ENCODE measurements around the gene EYA4. TPM values are rescaled to one million over a fixed set of nuclear protein-coding genes. Genes with fewer than 3 reads are reported as not detected.

The EYA4 gene
- total RNA-seq, 1 donor from 2014 or later = 1.6 TPM

DNA sequence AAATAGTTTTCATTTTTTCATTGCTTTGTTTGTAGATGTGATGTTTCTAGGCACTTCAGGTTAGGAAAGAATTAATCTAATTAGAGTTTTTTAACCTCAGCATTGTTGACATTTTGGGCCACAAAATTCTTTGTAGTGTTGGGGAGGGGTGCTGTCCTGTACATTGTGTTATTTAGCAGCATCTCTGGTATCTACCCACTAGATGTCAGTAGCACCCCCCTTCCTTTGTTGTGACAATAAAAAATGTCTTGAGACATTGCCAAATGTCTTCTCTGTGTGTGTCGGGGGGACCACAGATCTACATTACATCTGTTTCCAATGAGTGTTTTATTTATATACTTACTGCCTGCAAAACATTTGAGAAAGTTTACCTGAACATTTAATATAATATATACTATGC lies 45.6 kb downstream of the EYA4 start:
- peak; percentile 8 for DNase-seq (ENCODE audit: low read depth)
- Histone ChIP-seq H3K4me1 (ENCODE audit: insufficient read depth, low read length) (no peaks in the 10 kb centered on the region), H3K4me3 (ENCODE audit: insufficient read depth, low read depth, low read length) (no peak overlapping the region), H3K36me3 (ENCODE audit: insufficient read depth, low read length) (no peaks in the 10 kb centered on the region), H3K79me2 (ENCODE audit: insufficient read depth, low read length) (no peaks in the 10 kb centered on the region), H3K9me3 (ENCODE audit: insufficient read depth, low read depth, low read length) (no peaks in the 10 kb centered on the region), H3K4me2 (ENCODE audit: low read length) (no peak overlapping the region), H4K20me1 (ENCODE audit: insufficient read depth, low read length) (no peaks in the 10 kb centered on the region), H2AFZ (ENCODE audit: low read depth, low read length) (no peak overlapping the region), H3K27ac (ENCODE audit: low read depth, low read length) (no peak overlapping the region), H3K9ac (ENCODE audit: low read length) (no peak overlapping the region), H3K27me3 (ENCODE audit: insufficient read depth, low read length) (no peaks in the 10 kb centered on the region)
- TF ChIP-seq EZH2 (IDR thresholded peaks at IDR 0.05; ENCODE audit: insufficient read depth, low read length) = no peak
- TF ChIP-seq, protein P1, sequence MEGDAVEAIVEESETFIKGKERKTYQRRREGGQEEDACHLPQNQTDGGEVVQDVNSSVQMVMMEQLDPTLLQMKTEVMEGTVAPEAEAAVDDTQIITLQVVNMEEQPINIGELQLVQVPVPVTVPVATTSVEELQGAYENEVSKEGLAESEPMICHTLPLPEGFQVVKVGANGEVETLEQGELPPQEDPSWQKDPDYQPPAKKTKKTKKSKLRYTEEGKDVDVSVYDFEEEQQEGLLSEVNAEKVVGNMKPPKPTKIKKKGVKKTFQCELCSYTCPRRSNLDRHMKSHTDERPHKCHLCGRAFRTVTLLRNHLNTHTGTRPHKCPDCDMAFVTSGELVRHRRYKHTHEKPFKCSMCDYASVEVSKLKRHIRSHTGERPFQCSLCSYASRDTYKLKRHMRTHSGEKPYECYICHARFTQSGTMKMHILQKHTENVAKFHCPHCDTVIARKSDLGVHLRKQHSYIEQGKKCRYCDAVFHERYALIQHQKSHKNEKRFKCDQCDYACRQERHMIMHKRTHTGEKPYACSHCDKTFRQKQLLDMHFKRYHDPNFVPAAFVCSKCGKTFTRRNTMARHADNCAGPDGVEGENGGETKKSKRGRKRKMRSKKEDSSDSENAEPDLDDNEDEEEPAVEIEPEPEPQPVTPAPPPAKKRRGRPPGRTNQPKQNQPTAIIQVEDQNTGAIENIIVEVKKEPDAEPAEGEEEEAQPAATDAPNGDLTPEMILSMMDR (IDR thresholded peaks at IDR 0.05; ENCODE audit: insufficient read depth, low read depth, low read length) = peak; percentile 44
- no peak for FAIRE-seq
- Mint-ChIP-seq H3K4me3 (ENCODE audit: unreplicated experiment) (no peak overlapping the region), H3K36me3 (ENCODE audit: low read depth, unreplicated experiment) (no peaks in the 10 kb centered on the region), H3K27ac (ENCODE audit: unreplicated experiment) (no peak overlapping the region), H3K9me3 (ENCODE audit: unreplicated experiment) (no peaks in the 10 kb centered on the region), H3K27me3 (ENCODE audit: low read depth, unreplicated experiment) (peaks cover 3% of the 10 kb centered on the region), H3K4me1 (ENCODE audit: low read depth, unreplicated experiment) (no peaks in the 10 kb centered on the region)

DNA sequence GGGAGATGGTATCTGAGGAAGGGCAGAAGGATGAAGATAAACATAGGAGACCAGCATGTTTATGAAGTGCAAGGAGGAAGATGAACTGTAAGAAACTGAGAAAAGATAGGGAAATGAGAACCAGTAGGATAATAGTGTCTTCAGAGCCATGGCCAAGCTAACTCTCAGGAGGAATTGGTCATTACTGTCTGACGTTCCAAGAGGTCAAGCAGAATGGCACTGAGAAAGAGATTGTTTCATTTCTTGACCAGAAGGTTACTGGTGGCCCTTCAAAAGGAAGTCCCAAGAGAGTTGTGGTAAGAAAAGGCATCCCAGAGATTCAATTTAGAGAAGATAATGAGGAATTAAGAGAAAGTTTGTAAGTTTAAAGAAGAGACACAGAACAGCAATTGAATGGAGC lies 47.5 kb downstream of the EYA4 start:
- Histone ChIP-seq H2AFZ (ENCODE audit: low read depth, low read length) (no peak overlapping the region), H3K9me3 (ENCODE audit: insufficient read depth, low read depth, low read length) (no peaks in the 10 kb centered on the region), H3K79me2 (ENCODE audit: insufficient read depth, low read length) (no peaks in the 10 kb centered on the region), H4K20me1 (ENCODE audit: insufficient read depth, low read length) (no peaks in the 10 kb centered on the region), H3K36me3 (ENCODE audit: insufficient read depth, low read length) (no peaks in the 10 kb centered on the region), H3K9ac (ENCODE audit: low read length) (no peak overlapping the region), H3K27ac (ENCODE audit: low read depth, low read length) (no peak overlapping the region), H3K4me1 (ENCODE audit: insufficient read depth, low read length) (no peaks in the 10 kb centered on the region), H3K4me2 (ENCODE audit: low read length) (no peak overlapping the region), H3K4me3 (ENCODE audit: insufficient read depth, low read depth, low read length) (no peak overlapping the region), H3K27me3 (ENCODE audit: insufficient read depth, low read length) (no peaks in the 10 kb centered on the region)
- Mint-ChIP-seq H3K4me1 (ENCODE audit: low read depth, unreplicated experiment) (no peaks in the 10 kb centered on the region), H3K36me3 (ENCODE audit: low read depth, unreplicated experiment) (no peaks in the 10 kb centered on the region), H3K9me3 (ENCODE audit: unreplicated experiment) (no peaks in the 10 kb centered on the region), H3K27ac (ENCODE audit: unreplicated experiment) (no peak overlapping the region), H3K27me3 (ENCODE audit: low read depth, unreplicated experiment) (peaks cover 3% of the 10 kb centered on the region), H3K4me3 (ENCODE audit: unreplicated experiment) (no peak overlapping the region)
- TF ChIP-seq, protein P1 (IDR thresholded peaks at IDR 0.05; ENCODE audit: insufficient read depth, low read depth, low read length) = no peak
- no peak for TF ChIP-seq EZH2 (IDR thresholded peaks at IDR 0.05; ENCODE audit: insufficient read depth, low read length)
- no peak for DNase-seq (ENCODE audit: low read depth)
- FAIRE-seq = no peak

DNA sequence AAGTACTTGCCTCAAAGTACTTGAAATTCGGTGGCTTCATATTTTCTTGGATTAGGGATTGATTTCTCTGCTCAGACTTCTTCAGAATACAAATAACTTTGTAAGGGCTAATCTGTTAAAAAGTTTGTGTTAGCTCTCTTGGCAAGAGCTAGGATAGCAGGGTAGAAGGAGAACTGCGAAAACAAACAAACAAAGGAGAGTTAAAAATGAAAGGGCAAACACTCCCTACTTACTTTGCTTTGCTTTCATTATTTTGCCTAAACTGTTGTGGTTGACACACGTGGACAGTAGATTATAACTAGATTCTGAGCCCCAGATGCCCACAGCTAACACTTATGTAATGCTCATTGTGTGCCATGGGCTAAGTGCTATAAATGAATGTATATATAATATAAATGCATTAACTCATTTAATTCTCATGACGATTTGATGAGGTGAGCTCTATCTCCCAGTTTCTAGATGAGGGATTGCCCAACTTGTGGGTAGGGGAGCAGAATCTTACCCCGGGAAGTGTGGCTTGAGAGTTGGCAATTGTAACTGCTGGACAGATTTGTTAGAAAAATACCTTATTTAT lies 48.7 kb downstream of the EYA4 start:
- no peaks in the 10 kb centered on the region for H4K20me1 ChIP-seq (ENCODE audit: insufficient read depth, low read length)
- no peak for DNase-seq (ENCODE audit: low read depth)
- H3K27ac ChIP-seq (ENCODE audit: low read depth, low read length) = no peak overlapping the region
- no peak overlapping the region for H3K9ac ChIP-seq (ENCODE audit: low read length)
- Mint-ChIP-seq H3K36me3 (ENCODE audit: low read depth, unreplicated experiment) (no peaks in the 10 kb centered on the region), H3K9me3 (ENCODE audit: unreplicated experiment) (no peaks in the 10 kb centered on the region), H3K27ac (ENCODE audit: unreplicated experiment) (no peak overlapping the region), H3K27me3 (ENCODE audit: low read depth, unreplicated experiment) (peaks cover 3% of the 10 kb centered on the region), H3K4me1 (ENCODE audit: low read depth, unreplicated experiment) (no peaks in the 10 kb centered on the region), H3K4me3 (ENCODE audit: unreplicated experiment) (no peak overlapping the region)
- TF ChIP-seq, protein P1 (IDR thresholded peaks at IDR 0.05; ENCODE audit: insufficient read depth, low read depth, low read length) = no peak
- TF ChIP-seq EZH2 (IDR thresholded peaks at IDR 0.05; ENCODE audit: insufficient read depth, low read length) = no peak
- H3K79me2 ChIP-seq (ENCODE audit: insufficient read depth, low read length) = no peaks in the 10 kb centered on the region
- H3K9me3 ChIP-seq (ENCODE audit: insufficient read depth, low read depth, low read length) = no peaks in the 10 kb centered on the region
- H2AFZ ChIP-seq (ENCODE audit: low read depth, low read length) = no peak overlapping the region
- H3K4me3 ChIP-seq (ENCODE audit: insufficient read depth, low read depth, low read length) = no peak overlapping the region
- H3K4me2 ChIP-seq (ENCODE audit: low read length) = no peak overlapping the region
- no peak for FAIRE-seq
- H3K27me3 ChIP-seq (ENCODE audit: insufficient read depth, low read length) = no peaks in the 10 kb centered on the region
- H3K4me1 ChIP-seq (ENCODE audit: insufficient read depth, low read length) = no peaks in the 10 kb centered on the region
- no peaks in the 10 kb centered on the region for H3K36me3 ChIP-seq (ENCODE audit: insufficient read depth, low read length)
